GM19099 (cell line): ENCODE results near the gene PRKCH.

ENCODE experiments used
- POLR2A ChIP-seq: IDR thresholded peaks from 3 replicates; pipeline ENCODE4 v1.6.1; 2011; ENCODE audit warnings: low read depth; ENCODE audit not compliant: insufficient read length; ENCODE audit errors: extremely low read depth

The PRKCH gene

GRCh38 chr14:61471297-61472005 lies 150.1 kb downstream of the PRKCH start:
- TF ChIP-seq POLR2A: no peak

DNA sequence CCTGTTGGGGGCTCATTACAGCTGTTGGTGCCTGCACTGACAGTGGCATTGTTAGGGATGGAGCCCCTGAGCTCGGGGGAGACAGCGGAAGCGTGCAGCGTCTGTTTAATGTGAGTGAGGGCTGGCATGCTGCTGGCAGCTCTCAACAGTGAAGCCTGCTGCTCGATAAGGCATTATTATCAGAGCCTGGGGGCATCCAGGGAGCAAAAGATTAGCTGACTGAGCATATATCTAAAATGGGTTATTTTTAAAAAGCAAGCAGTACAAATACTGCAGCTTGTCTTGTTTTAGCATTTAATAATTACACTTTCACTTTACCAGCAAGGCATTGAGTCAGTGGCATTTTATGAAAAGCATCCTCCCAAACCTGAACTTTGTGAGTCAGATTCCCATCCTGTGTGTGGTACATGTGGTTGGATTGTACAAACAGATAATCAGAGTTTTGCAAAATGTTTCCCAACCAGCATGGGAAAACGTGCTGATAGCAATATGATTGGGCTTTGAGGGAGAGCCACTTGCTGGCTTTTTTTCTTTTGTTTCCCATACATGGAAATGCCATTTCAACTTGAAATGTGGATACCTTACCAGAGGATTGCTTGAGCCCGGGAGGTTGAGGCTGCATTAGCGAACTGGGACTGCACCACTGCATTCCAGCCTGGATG lies 150.8 kb downstream of the PRKCH start:
- TF ChIP-seq POLR2A: no peak

DNA sequence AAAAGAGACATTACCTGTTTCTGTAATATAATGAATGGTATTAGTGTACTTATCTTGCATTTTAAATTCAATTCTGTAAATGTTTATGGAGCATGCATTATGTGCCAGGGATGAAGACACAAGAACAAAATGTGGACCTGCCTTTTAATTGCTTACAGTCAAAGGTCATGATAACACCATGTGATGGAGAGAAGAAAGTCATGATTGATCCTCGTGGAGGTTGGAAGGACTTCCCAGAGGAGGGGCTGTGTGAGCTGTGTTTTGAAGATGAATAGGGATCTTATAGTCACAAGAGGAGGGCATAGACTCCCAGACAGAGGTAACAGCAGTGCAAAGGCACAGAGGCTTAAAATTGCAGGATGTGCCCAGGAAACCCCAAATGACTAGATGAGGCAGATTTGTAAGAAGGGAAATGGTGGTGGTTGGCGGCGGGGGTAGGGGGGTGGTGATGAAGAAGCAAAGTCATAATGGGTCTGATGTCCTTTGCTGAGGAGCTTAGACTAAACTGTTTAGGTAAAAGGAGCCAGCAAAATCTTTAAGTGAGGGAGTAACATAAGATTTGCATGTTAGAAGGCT lies 151.5 kb downstream of the PRKCH start:
- no peak for TF ChIP-seq POLR2A

DNA sequence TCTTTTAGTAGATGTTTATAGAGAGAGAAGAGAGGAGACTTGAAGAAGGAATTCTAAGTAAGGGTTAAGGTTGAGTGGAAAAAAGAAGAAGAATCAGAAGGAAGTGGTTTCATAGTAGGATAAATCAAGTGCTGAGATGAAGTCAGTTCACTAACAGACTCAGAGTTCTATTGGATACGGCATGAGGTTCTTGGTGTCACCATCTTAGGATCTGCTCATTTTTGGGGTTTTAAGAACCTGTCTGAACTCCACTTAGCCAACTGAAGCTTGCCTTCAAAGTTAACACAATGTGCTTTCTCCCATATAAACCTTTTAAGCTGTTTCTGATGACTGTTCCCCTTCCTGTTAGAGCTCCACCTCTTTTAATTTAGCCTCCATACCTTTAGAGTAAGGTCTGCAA lies 152.6 kb downstream of the PRKCH start:
- no peak for TF ChIP-seq POLR2A

- no peak for TF ChIP-seq POLR2A
These were observed 153.3 kb downstream of the PRKCH start for GRCh38 chr14:61474701-61475100.

GRCh38 chr14:61475316-61475715 lies 153.9 kb downstream of the PRKCH start:
- no peak for TF ChIP-seq POLR2A

DNA sequence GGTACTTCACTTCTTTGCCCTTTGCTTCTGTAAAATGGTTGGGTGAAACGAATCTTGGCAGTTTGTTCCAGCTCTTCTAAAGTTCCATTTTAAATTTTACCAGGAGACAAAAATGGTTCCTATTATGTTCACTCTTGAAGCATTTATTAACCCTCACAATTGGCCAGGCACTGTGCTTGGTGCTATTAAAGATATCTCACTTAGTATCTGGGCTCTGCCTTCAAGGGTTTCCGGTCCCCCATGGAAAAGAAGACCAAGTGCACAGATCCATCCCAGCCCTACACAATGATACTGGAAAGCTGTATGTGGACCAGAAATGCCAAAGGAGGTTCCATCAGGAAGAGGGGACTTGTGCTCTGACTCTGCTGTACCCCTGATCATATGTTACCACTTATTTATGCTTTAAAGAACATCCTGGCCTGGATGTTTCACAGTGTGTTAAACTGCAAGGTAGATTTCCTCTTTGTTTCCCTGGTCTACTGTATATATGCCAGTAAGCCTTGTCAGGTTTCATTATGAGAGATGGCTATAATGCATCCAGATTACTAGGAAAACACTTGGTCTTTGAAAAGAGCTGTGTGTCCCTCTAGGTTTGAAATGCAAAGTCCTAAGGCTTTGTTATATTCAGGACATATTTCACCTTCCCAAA lies 154.8 kb downstream of the PRKCH start:
- no peak for TF ChIP-seq POLR2A

GRCh38 chr14:61476754-61477410 lies 155.5 kb downstream of the PRKCH start:
- no peak for TF ChIP-seq POLR2A

GRCh38 chr14:61477712-61478462 lies 156.5 kb downstream of the PRKCH start:
- TF ChIP-seq POLR2A: no peak

GRCh38 chr14:61478971-61479473 lies 157.6 kb downstream of the PRKCH start:
- TF ChIP-seq POLR2A: no peak

DNA sequence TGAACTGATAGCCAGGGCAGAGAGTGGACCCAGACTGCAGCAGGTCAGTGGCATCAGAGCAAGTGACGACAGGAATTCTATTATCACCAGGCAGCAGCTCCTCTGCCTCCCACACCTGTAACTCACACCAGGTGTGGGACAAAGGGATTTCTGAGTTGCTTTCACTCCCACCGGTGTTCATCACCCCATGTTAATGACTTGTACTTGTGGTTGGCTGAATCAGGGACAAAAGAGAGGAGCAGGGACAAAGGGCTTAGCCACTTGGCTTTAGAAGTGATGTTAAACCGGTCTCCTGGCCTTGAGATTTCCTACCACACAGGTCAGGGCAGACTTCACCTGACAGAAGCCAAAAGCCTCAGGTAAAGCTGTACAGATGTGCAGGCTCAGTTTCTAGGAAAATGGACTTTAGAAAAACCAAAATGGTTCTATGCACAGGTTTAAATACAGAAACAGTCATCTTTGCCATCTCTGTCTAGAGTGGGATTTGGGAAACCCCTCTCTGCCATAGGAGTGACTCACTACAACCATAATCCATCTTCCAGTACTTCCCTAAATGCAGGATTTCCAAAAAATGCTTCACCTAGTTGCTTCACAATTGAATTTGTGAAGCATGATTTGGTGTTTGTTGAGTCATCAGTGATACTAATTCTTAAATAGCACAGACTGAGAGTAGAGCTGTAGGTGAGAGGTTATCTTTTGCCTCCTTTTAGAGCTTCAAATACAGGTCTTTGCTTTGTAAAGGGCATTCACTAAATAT lies 158.5 kb downstream of the PRKCH start:
- no peak for TF ChIP-seq POLR2A

- no peak for TF ChIP-seq POLR2A
These were observed 159.4 kb downstream of the PRKCH start for GRCh38 chr14:61480704-61481285.

GRCh38 chr14:61481701-61482100 lies 160.3 kb downstream of the PRKCH start:
- no peak for TF ChIP-seq POLR2A
